Natural killer cell (primary cell): ENCODE results near the gene PBXIP1. TPM values are rescaled to one million over a fixed set of nuclear protein-coding genes. Genes with fewer than 3 reads are reported as not detected.

ENCODE experiments used
- ATAC-seq, 3 donors: fragments of 150-1000 bp in 2 of 3; fragments of 200-7000 bp in 1 of 3; cut with Tn5 transposase; 1 replicate in 1 of 3; 2 replicates in 2 of 3; pipeline ENCODE4 v1.10.0; 2021; ENCODE audit warnings: mild to moderate bottlenecking in 2 of 3, moderate library complexity in 2 of 3
- DNase-seq, 2 donors: peaks; one replicate each; pipeline versions ENCODE4 v3.0.0 to v3.0.0-alpha.2; 2013 to 2021; ENCODE audit warnings: mixed read lengths in 1 of 2
- H3K27ac ChIP-seq: one replicate; pipeline ENCODE4 v1.5.1; 2013; ENCODE audit warnings: mild to moderate bottlenecking, low read length
- H3K27me3 ChIP-seq: one replicate; pipeline ENCODE4 v1.6.1; 2013; ENCODE audit warnings: low read length; ENCODE audit not compliant: control insufficient read depth, insufficient read depth
- H3K36me3 ChIP-seq: one replicate; pipeline ENCODE4 v1.6.1; 2013; ENCODE audit warnings: low read length; ENCODE audit not compliant: control insufficient read depth, insufficient read depth
- H3K4me1 ChIP-seq: one replicate; pipeline ENCODE4 v1.6.1; 2013; ENCODE audit warnings: low read length; ENCODE audit not compliant: control insufficient read depth, insufficient read depth
- H3K4me3 ChIP-seq: one replicate; pipeline ENCODE4 v1.5.1; 2013; ENCODE audit warnings: low read length
- H3K9me3 ChIP-seq: one replicate; pipeline ENCODE4 v1.6.1; 2013; ENCODE audit warnings: low read length; ENCODE audit not compliant: control insufficient read depth, insufficient read depth
- H3K27ac Mint-ChIP-seq, 2 donors: one replicate each; pipeline ENCODE4 v1.8.0; 2022; ENCODE audit warnings: mild to moderate bottlenecking in 2 of 2, mixed read lengths in 2 of 2, moderate library complexity in 1 of 2
- H3K27me3 Mint-ChIP-seq, 2 donors: one replicate each; pipeline ENCODE4 v1.8.0; 2022; ENCODE audit warnings: low read depth in 2 of 2, mixed read lengths in 2 of 2
- H3K36me3 Mint-ChIP-seq: one replicate; pipeline ENCODE4 v1.8.0; 2022; ENCODE audit warnings: mixed read lengths
- H3K4me1 Mint-ChIP-seq, 2 donors: one replicate each; pipeline ENCODE4 v1.8.0; 2022; ENCODE audit warnings: mixed read lengths in 2 of 2
- H3K4me3 Mint-ChIP-seq: one replicate; pipeline ENCODE4 v1.8.0; 2022; ENCODE audit warnings: mild to moderate bottlenecking, moderate library complexity, mixed read lengths
- H3K9me3 Mint-ChIP-seq, 2 donors: one replicate each; pipeline ENCODE4 v1.8.0; 2022; ENCODE audit warnings: mixed read lengths in 2 of 2
- WGBS: methylation state at CpG from one replicate; pipeline ENCODE4 v1.1.7; 2013; ENCODE audit warnings: missing lambda C conversion rate; ENCODE audit not compliant: insufficient coverage; 5-methylcytosine and 5-hydroxymethylcytosine counted together
- intact Hi-C: fragments of 100-400 bp; cut with micrococcal nuclease; formaldehyde crosslinking; loops from one replicate; pipeline ENCODE4 v1.14.2; 2022
- total RNA-seq, 4 donors: library from RNA; stranded (reverse); fragments of 120-200 nt in 1 of 4; gene quantifications; one replicate each; pipeline versions ENCODE4 v1.2.3 to v1.2.4, GENCODE V29; 2013 to 2022
- TF ChIP-seq, protein P1 (sequence below): fragments of 200-600 bp; IDR thresholded peaks from one replicate; pipeline ENCODE4 v1.8.0; 2022; ENCODE audit warnings: antibody characterized with exemption

PBXIP1 gene
- total RNA-seq, 3 donors from 2014 or later (not counting 1 experiment from before 2014, with no cell fraction given), result 158 to 200 (median 197) TPM

DNA sequence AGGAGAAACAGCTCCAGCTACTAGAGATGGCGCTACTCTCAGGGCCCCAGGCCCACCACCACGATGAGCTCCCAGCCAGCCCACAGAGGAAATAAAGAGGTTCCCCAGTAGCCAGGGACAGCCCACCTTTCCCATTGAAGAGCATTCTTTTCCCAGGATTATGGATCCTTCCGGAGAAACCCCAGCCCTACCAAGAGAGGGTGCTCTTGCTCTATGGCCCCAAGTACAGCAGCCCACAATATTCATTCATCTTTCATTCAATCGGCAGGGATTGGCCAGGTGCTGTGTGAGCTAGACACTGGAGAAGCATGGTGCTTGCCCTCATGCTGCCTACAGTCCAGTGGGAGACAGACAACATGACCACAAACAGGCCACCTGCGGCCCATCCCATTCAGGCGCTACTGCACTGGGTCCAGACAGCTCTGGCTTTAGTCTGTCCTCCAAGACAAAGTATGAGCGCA, 49.2 kb downstream of the PBXIP1 start:
- Histone ChIP-seq H3K36me3 (no peaks in the 10 kb centered on the region), H3K4me3 (no peak overlapping the region), H3K27me3 (no peaks in the 10 kb centered on the region), H3K9me3 (no peaks in the 10 kb centered on the region), H3K27ac (no peak overlapping the region), H3K4me1 (no peaks in the 10 kb centered on the region)
- WGBS, result 86% methylated on average over 7 of the region's 7 CpGs
- Mint-ChIP-seq H3K36me3 (no peaks in the 10 kb centered on the region), H3K27ac (no peak overlapping the region), H3K4me1 (no peaks in the 10 kb centered on the region), H3K4me3 (no peak overlapping the region), H3K9me3 (no peaks in the 10 kb centered on the region), H3K27me3 (no peaks in the 10 kb centered on the region)
- ATAC-seq (no peak), DNase-seq (peak in 1 of 2 donors; percentile 27)
- intact Hi-C loops, result no loop called here
- TF ChIP-seq, protein P1, sequence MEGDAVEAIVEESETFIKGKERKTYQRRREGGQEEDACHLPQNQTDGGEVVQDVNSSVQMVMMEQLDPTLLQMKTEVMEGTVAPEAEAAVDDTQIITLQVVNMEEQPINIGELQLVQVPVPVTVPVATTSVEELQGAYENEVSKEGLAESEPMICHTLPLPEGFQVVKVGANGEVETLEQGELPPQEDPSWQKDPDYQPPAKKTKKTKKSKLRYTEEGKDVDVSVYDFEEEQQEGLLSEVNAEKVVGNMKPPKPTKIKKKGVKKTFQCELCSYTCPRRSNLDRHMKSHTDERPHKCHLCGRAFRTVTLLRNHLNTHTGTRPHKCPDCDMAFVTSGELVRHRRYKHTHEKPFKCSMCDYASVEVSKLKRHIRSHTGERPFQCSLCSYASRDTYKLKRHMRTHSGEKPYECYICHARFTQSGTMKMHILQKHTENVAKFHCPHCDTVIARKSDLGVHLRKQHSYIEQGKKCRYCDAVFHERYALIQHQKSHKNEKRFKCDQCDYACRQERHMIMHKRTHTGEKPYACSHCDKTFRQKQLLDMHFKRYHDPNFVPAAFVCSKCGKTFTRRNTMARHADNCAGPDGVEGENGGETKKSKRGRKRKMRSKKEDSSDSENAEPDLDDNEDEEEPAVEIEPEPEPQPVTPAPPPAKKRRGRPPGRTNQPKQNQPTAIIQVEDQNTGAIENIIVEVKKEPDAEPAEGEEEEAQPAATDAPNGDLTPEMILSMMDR, result no peak

DNA sequence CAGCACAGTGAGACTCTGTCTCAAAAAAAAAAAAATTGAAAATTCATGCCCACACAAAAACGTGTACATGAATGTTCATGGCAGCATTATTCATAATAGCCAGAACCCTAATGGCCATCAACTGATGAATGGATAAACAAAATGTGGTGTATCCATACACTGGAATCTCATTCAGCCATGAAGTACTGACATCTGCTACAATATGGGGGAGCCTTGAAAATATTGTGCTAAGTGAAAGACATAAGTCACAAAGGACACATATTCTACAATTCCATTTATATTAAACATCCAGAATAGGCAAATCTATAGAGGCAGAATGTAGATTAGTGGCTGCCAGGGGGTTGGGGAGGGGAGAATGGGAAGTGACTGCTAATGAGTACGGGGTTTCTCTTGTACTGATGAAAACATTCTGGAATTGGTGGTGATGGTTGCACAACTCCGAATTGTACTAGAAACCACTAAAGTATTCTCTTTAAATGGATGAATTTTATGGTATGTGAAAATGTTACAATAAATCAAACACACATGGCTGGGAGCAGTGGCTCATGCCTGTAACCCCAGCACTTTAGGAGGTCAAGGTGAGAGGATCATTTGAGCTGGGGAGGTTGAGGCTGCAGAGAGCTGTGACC, 52.8 kb downstream of the PBXIP1 start:
- no peak overlapping the region for H3K27ac Mint-ChIP-seq
- Histone ChIP-seq H3K27me3 (no peaks in the 10 kb centered on the region), H3K4me1 (no peaks in the 10 kb centered on the region), H3K9me3 (no peaks in the 10 kb centered on the region), H3K36me3 (no peaks in the 10 kb centered on the region), H3K4me3 (no peak overlapping the region), H3K27ac (no peak overlapping the region)
- intact Hi-C loops, result no loop called here
- no peak overlapping the region for H3K4me3 Mint-ChIP-seq
- WGBS, result 68% methylated on average over 2 of the region's 3 CpGs
- TF ChIP-seq, protein P1, result no peak
- H3K9me3 Mint-ChIP-seq, result no peaks in the 10 kb centered on the region
- H3K36me3 Mint-ChIP-seq, result no peaks in the 10 kb centered on the region
- no peak for ATAC-seq
- no peaks in the 10 kb centered on the region for H3K4me1 Mint-ChIP-seq
- H3K27me3 Mint-ChIP-seq, result peaks cover 0 to 4% of the 10 kb centered on the region in 2 donors
- DNase-seq, result no peak

GRCh38 chr1:154901591-154901990, 54.3 kb downstream of the PBXIP1 start:
- peaks cover 0 to 4% of the 10 kb centered on the region in 2 donors for H3K27me3 Mint-ChIP-seq
- H3K36me3 Mint-ChIP-seq, result no peaks in the 10 kb centered on the region
- no peak overlapping the region for H3K27ac ChIP-seq
- H3K36me3 ChIP-seq, result no peaks in the 10 kb centered on the region
- H3K27ac Mint-ChIP-seq, result no peak overlapping the region
- intact Hi-C loops, result no loop called here
- TF ChIP-seq, protein P1, result no peak
- no CpG with 5 or more reads among the region's 1 CpG for WGBS
- no peaks in the 10 kb centered on the region for H3K27me3 ChIP-seq
- H3K4me1 Mint-ChIP-seq, result no peaks in the 10 kb centered on the region
- no peak for DNase-seq
- no peaks in the 10 kb centered on the region for H3K9me3 Mint-ChIP-seq
- no peak overlapping the region for H3K4me3 ChIP-seq
- ATAC-seq, result no peak
- no peaks in the 10 kb centered on the region for H3K9me3 ChIP-seq
- no peaks in the 10 kb centered on the region for H3K4me1 ChIP-seq
- H3K4me3 Mint-ChIP-seq, result no peak overlapping the region

- H3K27ac Mint-ChIP-seq, result no peak overlapping the region
Observed at GRCh38 chr1:154899041-154899440, 56.9 kb downstream of the PBXIP1 start.

More at GRCh38 chr1:154899041-154899440, 56.9 kb downstream of the PBXIP1 start:
- WGBS, result 94% methylated on average over 4 of the region's 6 CpGs
- Mint-ChIP-seq H3K27me3 (peaks cover 0 to 4% of the 10 kb centered on the region in 2 donors), H3K4me3 (no peak overlapping the region), H3K36me3 (no peaks in the 10 kb centered on the region), H3K9me3 (no peaks in the 10 kb centered on the region), H3K4me1 (no peaks in the 10 kb centered on the region)
- no peak overlapping the region for H3K27ac ChIP-seq
- no peaks in the 10 kb centered on the region for H3K36me3 ChIP-seq
- no peak overlapping the region for H3K4me3 ChIP-seq
- no peaks in the 10 kb centered on the region for H3K4me1 ChIP-seq
- ATAC-seq (no peak), DNase-seq (no peak)
- no peaks in the 10 kb centered on the region for H3K9me3 ChIP-seq
- intact Hi-C loops, result no loop called here
- H3K27me3 ChIP-seq, result no peaks in the 10 kb centered on the region
- TF ChIP-seq, protein P1, result no peak
